ENCODE measurements around the gene GZMB.
"Not testable (repeated sequence)": the region's sequence is repeated elsewhere in the genome, so short reads cannot be mapped to it uniquely, and the experiment has no call there.

GZMB gene

GRCh38 chr14:24631749-24632335 is 2.1 kb downstream of the GZMB start:
- no peak for DNase-seq (ENCODE audit: low spot score)
- FAIRE-seq, result no peak

- no peak for FAIRE-seq
- DNase-seq (ENCODE audit: low spot score), result no peak
Measured at GRCh38 chr14:24630872-24631477, 3.0 kb downstream of the GZMB start.

- no peak for FAIRE-seq
Measured at GRCh38 chr14:24630087-24630871, 3.7 kb downstream of the GZMB start.

DNA sequence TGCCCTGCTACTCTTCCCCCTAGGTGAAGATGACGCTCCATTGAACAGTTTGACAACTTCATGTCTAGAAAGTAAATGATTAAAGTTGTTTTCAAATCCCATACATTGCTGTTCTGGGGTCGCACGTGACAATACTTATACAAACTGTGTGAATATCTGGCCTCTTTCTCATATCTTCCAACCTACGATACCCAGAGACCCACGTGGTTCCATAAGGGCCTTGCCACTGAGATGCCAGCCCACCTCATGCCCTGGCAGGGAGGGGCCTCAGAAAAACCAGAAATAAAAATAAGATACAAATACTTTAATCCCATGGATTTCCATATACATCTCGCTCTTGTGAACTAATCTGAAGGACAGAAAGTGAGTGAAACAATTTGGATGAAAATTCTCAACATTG is 4.5 kb downstream of the GZMB start:
- FAIRE-seq (no peak), DNase-seq (ENCODE audit: low spot score) (no peak)

More at GRCh38 chr14:24630087-24630871, 3.7 kb downstream of the GZMB start:
- no peak for DNase-seq (ENCODE audit: low spot score)

GRCh38 chr14:24613747-24614146 is 20.2 kb downstream of the GZMB start:
- FAIRE-seq (no peak), DNase-seq (ENCODE audit: low spot score) (no peak)

- DNase-seq (ENCODE audit: low spot score) (no peak), FAIRE-seq (no peak)
Measured at GRCh38 chr14:24613241-24613640, 20.7 kb downstream of the GZMB start.

GRCh38 chr14:24612196-24612595 is 21.8 kb downstream of the GZMB start:
- DNase-seq (ENCODE audit: low spot score) (no peak), FAIRE-seq (no peak)

- DNase-seq (ENCODE audit: low spot score) (no peak), FAIRE-seq (no peak)
Measured at GRCh38 chr14:24609655-24610344, 24.2 kb downstream of the GZMB start, which contains the start of gene GZMH. TSS of gene GZMH (minus strand) at chr14:24609685. CDS start at chr14:24609613, 72 bp downstream.

GRCh38 chr14:24607635-24608514 is 26.1 kb downstream of the GZMB start:
- FAIRE-seq (no peak), DNase-seq (ENCODE audit: low spot score) (no peak)

GRCh38 chr14:24607081-24607480 is 26.9 kb downstream of the GZMB start:
- FAIRE-seq, result no peak
- no peak for DNase-seq (ENCODE audit: low spot score)

DNA sequence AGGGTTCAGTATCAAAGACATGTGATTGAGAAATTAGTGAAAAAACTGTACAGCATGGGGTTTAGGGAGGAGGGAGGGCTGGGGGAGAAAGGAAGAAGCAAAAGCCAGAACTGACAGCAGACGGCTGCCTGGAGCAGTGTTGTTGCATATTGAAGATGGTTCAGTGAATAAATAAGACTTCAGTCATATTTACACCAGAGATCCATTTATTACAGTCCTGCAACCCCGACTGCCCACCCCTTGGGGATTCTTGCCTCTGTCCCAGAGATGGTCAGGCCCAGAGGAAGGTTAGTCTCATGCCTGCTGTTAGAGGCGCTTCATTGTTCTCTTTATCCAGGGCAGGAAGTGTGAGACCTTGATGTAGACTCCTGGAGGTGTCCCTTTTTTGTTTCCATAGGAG is 27.7 kb downstream of the GZMB start:
- no peak for FAIRE-seq

DNA sequence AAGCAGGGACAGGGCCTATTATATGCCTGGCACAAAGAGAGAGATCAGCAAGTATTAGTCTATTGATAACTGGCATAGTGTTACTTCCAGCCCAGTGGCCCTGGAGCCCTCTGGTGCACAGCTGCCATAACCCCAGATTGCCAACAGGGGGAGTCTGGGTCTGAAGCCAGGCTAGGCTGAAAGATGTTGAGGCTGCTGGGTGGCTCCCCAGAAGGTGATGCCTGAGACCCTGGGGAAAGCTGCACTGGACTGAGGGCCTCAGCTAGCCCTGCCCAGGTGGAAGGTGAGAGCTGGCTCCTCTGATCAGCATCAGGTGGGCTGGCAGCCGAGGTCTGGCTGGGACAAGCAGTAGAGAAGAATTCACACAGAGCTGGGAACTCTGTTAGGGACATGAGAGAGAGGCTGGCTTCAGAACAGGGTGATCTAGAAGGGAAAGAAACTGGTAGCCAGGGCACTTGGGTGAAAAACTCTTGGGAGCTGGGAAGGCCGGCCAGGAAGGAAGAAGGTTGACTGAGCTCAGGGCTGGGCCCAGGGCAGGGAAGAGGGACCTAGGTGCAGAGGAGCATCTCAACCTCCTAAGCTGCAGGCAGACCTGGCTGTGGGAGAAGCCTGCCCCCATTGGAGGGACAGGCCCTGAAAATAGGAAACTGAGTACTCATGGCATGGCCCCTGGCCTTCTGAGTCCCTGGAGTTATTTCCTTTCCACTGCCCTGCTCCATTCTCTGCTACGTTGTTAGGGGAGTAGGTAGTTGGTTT is 28.4 kb downstream of the GZMB start:
- peak; percentile 36 for DNase-seq (ENCODE audit: low spot score)

More for the DNA sequence above, 27.7 kb downstream of the GZMB start:
- no peak for DNase-seq (ENCODE audit: low spot score)

GRCh38 chr14:24597403-24597802 is 36.6 kb downstream of the GZMB start:
- FAIRE-seq (no peak), DNase-seq (ENCODE audit: low spot score) (no peak)

More for the DNA sequence above, 28.4 kb downstream of the GZMB start:
- FAIRE-seq, result no peak

DNA sequence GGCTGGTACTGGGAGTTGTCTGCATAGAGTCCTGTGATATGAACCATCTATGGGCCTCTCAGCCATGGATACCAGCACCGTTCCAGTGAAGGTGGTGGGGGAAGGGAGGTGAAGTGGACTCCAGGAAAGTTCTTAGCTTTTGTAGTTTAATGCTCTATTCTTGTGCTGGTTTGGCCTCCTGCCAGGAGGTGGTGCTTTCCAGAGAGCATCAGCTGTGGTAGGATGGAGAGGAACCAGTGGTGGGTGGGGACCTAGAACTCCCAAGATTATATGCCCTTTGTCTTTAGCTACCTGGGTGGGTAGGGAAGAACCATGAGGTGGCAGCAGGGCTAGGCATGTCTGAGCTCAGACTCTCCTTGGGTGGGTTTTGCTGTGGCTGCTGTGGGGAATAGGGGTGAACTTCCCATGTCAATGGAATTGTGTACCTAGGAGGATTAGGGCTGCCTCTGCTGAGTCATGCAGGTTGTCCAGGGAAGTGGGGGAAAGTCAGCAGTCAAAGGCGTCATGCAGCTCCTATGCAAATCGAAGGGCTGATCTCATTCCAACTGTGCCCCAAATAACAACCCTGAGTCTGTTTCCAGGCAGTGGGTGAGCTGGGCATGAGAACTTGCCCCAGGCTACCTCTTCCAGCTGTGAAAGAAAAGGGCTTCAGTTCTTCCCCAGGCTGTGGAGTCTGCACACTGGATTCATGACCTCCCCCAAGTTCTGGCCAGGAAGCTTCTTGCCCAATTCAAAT is 38.7 kb downstream of the GZMB start:
- DNase-seq (ENCODE audit: low spot score) (no peak), FAIRE-seq (no peak)

DNA sequence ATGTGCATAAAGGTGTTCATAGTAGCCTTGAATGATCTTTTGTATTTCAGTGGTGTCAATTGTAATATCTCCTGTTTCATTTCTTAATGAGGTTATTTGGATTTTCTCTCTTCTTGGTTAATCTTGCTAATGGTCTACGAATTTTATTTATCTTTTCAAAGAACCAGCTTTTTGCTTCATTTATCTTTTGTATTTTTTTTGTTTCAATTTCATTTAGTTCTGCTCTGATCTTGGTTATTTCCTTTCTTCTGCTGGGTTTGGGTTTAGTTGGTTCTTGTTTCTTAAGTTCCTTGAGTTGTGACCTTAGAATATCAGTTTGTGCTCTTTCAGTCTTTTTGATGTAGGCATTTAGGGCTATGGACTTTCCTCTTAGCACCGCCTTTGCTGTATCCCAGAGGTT is 43.0 kb downstream of the GZMB start:
- not testable (repeated sequence) for FAIRE-seq; DNase-seq (ENCODE audit: low spot score)

GRCh38 chr14:24584402-24584801 is 49.6 kb downstream of the GZMB start:
- not testable (repeated sequence) for FAIRE-seq; DNase-seq (ENCODE audit: low spot score)
